ENCODE data around the gene HAGHL.

GRCh38 chr16:761625-762513 is 35.0 kb downstream of the HAGHL start:
- no peak for TF ChIP-seq CTCF (IDR thresholded peaks at IDR 0.05)
- no peak for TF ChIP-seq POLR2A (IDR thresholded peaks at IDR 0.05)

Measured in uterus (tissue), 2 donors.